Middle frontal gyrus (tissue), 1 donor: ENCODE measurements around the gene TNPO3.

Experiments
- DNase-seq: peaks from one replicate; pipeline ENCODE4 v3.0.0-alpha.2; 2015; ENCODE audit warnings: low spot score; ENCODE audit errors: extremely low spot score

TNPO3 gene

DNA sequence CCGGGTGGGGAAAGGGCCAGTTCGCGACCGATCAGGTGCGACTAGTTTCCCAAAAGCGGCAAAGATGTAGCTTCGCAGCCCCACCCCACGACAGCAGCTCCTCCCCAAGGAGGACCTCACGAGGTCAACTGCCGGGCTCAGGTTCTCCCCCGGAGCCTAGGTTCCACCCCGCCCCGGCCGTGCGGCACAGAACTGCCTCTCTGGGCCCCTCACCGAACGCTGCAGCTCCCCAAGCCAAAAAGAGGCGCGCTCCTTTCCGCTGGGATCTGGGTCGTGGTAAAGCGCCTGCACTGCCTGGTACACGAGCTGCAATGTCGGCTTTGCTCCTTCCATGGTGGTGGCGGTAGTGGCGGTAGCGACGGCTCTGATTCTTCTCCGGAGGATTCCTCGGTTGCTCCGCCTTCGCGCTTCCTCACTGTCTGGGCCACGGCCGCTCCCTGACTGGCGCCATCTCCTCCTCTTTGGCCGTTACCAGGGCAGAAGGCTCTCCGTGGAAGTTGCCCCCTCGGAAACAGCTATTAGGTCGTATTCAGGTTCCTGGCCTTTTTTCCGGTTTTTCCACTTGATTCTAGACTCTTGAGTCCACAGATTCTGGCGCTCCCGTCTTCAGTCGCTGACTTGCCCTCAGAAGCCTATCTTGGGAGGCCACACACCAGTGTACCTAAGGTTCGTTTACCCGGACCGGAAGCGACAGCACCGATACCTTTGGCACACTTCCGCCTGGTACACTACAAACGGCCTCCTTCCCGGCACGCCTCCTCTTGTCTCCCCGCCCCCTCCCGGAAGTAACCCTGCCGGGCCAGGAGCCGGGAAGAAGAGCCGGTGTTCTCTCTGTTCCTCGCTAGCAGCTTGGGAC, at the start of gene TNPO3:
TSS of gene TNPO3 (minus strand) at position 674 of the 856 bp plus-strand sequence. CDS start at position 333, 341 bp downstream.
- peak; percentile 81 for DNase-seq

DNA sequence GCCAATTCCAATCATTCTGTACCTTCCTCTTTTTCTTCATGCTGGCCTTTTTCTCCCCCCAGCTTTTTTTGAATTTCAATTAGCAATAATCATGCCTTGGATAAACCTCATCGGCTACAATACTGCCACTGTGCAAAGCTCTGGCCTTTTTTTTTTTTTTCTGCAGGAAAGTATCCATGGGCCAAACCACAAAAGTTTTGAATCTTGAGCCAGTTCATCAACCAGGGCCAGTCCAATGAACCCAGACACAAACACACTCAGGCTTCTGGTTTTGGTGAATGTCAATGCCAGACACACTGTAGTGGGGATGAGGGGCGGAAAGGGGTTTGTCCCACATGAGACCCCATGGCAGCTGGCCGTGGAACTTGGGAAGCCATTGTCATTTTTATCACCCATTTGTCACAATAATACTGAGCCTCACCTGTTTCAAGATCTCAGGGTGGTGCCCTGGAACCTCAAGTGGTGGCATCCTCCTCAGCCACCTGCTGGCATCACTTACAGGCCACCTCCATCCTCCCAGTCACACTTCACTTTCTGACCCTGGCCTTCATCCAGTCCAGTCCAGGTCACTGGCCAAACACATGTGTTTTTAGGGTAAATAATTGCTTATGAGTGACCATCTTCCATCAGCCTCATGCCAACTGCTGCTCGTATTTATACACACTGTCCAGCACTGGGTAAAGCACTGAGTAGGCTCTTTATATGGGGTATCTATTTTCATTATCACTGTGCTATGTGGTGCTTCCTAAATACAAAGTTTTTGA, 48.8 kb upstream of the TNPO3 start:
- DNase-seq, result no peak

DNA sequence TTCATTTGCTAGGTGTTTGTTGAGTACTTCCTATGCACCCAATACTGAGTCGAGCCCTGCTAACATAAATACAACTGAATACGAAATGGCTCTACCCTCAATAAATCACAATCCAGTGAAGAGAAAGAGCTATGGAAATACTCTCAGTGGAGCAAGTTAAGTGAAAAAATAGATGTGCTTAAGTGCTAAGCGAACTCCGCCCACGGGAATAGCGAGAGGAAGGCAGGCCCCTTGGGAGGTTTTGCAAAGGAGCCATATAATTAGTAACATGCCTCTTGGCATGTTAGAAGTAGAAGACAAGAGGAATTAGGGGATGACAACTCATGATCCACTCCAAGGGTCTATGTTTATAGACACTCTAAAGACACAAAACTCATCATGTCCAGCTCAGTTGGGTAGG, 46.8 kb upstream of the TNPO3 start:
- no peak for DNase-seq

DNA sequence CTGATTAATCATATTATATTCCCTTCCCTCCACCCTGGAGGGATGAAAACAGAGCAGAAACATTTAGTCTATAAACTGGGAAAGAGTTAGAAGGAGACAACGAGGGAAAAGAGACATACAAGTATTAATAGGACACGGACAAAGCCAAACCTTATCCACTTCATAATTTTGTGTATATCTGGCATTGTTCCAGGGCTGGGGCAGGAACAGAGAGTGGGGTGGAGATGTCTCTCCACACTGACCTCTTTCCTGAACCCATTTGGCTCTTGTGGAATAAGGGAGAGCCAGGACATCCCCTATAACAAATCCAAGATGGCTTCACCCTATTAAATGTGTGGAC, 45.9 kb upstream of the TNPO3 start:
- no peak for DNase-seq

DNA sequence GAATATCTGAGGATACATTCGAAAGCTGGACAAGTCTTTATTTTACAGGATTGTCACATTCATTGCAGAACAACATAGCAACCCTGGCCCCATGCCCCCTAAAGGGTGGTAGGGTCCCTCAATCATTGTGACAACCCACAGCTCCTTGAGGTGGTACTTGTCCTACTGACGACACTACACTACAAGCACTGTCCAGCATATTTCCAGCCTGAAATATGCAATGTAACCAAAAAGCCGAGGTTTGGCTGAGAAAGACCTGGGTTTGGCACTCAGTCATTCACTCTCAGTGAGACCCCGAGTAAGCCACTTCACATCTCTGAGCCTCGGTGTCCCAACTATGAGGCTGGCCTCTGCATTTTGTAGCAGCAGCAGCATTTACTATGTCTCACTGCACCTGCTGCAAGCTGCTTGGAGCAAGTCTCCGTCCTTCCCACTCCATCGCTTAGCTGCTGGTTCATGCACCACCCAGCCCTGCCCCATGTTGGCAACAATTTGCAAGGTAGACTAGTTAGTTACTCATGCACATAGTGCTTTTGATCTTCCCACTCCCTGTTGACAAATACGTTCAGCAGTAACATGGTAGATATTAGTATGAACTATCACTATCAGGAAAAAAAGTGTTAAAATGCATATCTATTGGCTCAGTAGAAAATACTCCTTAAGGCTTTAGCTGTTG, 43.6 kb upstream of the TNPO3 start:
- no peak for DNase-seq

DNA sequence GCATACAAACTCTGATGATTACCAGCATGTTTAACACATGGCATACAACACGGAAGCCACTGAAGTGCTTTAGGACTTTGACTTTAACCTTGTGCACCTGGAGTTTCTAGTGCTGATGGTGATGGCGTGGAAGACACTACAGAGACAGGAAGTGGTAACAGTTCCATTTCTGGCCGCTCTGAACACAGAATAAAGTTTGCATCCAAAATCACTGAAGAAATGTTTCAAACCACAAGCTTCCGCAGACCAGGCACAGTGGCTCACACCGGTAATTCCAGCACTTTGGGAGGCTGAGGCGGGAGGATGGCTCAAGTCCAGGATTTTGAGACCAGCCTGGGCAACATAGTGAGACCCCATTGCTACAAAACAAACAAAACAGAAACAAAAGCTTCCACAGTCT, 40.3 kb upstream of the TNPO3 start:
- no peak for DNase-seq

GRCh38 chr7:129094501-129094900, 39.6 kb upstream of the TNPO3 start:
- DNase-seq, result no peak

GRCh38 chr7:129093867-129094456, 39.1 kb upstream of the TNPO3 start:
- DNase-seq, result no peak

- DNase-seq, result peak; percentile 34
These were observed 36.6 kb upstream of the TNPO3 start for GRCh38 chr7:129091484-129092002.

DNA sequence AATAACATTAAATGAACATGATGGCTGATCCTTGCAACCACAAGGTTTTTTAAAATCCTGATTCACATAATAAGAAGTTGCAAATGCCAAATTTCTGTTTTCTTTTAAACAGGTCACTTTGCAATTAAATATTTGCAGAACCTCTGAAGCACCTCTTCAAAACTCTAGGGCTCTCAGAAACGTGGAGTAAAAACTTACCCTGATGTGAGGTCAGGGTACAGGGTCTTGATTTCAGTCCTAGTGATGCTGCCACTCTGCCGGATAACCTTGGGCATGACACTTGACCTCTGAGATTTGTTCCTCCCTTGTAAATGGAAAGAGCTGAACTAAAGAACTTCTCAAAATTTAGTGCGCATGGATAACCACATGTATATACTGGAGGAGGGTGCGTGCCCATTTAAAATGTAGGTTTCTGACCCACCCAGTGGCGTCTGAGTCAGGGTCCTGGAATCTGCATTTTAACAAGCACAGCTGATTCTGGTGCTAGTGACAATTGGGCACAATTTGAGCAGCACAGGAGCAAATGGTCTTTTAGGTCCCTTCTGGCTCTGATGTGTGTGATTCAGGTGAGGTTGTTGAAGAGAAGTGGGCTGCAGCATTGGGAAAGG, 35.5 kb upstream of the TNPO3 start:
- DNase-seq, result no peak

- no peak for DNase-seq
These were observed 34.8 kb upstream of the TNPO3 start for GRCh38 chr7:129089521-129090212.

GRCh38 chr7:129084801-129085551, 30.1 kb upstream of the TNPO3 start:
- no peak for DNase-seq

DNA sequence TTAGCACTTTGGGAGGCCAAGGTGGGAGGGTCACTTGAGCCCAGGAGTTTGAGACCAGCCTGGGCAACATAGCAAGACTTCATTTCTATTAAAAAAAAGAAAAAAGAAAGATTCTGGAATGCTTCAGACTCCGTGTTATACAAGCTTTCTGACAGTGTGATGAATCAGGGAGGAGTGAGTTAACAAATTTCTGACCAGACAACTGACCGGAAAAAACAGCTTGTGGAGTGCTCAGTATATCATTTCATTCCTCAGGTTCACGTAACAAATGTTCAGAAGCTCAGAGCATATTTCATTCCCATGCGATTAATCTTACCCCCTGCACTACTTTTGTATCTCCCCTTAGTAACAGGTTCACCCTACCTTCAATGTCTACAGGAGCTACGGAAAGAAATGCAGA, 28.6 kb upstream of the TNPO3 start:
- DNase-seq, result no peak

GRCh38 chr7:129078455-129078854, 23.5 kb upstream of the TNPO3 start:
- no peak for DNase-seq

- no peak for DNase-seq
These were observed 22.0 kb upstream of the TNPO3 start for GRCh38 chr7:129076886-129077285.

GRCh38 chr7:129074994-129075393, 20.1 kb upstream of the TNPO3 start:
- DNase-seq, result no peak

DNA sequence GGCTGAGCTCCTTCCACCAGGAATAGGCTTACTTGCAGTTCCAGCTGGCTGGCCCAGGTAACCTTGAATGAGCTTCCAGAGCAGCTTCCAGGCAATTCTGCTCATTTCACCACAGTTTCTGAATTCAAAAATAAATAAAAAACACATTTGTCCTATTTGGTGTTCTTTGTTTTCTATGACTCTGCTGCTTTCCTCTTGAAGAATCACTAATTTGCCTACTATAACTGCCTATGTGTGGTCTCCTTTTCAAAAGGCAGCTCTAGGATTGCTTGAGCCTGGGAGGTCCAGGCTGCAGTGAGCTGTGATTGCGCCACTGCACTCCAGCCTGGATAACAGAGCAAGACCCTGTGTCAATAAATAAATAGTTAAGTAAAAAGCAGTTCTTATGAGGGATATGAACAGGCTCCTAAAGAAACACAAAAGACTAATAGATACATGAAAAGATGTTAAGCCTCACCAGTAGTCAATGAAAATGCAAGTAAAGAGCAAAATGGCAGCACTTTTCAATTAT, 19.5 kb upstream of the TNPO3 start:
- DNase-seq, result no peak

GRCh38 chr7:129073738-129074137, 18.8 kb upstream of the TNPO3 start:
- no peak for DNase-seq

GRCh38 chr7:129073204-129073603, 18.3 kb upstream of the TNPO3 start:
- no peak for DNase-seq
